Esophagus muscularis mucosa (tissue), 4 donors: Measurements from ENCODE around the gene C1S.

ENCODE experiments used
- EP300 ChIP-seq: sonication (generic); formaldehyde crosslinking; IDR thresholded peaks from one replicate; pipeline ENCODE4 v1.6.1; 2017; ENCODE audit warnings: antibody characterized with exemption
- POLR2A ChIP-seq: fragments of 450-650 bp; IDR thresholded peaks from one replicate; pipeline ENCODE4 v1.6.1; 2017; ENCODE audit warnings: antibody characterized with exemption, moderate library complexity, mild to moderate bottlenecking, low read depth
- TF ChIP-seq, protein P1 (sequence below), 3 experiments: fragments of 200-600 bp in 2 of 3; fragments of 450-650 bp in 1 of 3; sonication (generic) in 2 of 3; IDR thresholded peaks; one replicate each; pipeline ENCODE4 v1.5.1; 2017 to 2019; ENCODE audit warnings: antibody characterized with exemption in 3 of 3, mild to moderate bottlenecking in 2 of 3, moderate library complexity in 1 of 3

DNA sequence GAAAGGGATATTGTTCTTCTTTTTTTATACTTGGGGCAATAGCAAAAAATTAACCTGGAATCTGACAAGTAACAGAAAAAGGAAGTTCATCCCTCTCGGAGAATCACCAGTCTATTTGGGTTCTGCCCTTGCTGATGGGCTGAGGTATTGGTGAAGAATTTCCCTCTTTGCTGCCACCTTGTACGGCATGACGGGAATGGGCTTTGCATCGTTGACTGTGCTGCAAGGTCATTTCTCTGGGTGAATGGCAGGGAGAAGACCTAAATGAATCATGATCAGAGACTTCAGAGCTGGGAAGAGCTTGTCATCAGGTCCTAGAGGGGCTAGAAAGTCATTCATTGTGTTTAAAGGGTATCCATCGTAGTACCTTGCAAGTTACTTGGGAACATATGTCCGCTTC is 12.0 kb downstream of the C1S start:
- TF ChIP-seq EP300 (no peak), POLR2A (no peak)
- TF ChIP-seq, protein P1, sequence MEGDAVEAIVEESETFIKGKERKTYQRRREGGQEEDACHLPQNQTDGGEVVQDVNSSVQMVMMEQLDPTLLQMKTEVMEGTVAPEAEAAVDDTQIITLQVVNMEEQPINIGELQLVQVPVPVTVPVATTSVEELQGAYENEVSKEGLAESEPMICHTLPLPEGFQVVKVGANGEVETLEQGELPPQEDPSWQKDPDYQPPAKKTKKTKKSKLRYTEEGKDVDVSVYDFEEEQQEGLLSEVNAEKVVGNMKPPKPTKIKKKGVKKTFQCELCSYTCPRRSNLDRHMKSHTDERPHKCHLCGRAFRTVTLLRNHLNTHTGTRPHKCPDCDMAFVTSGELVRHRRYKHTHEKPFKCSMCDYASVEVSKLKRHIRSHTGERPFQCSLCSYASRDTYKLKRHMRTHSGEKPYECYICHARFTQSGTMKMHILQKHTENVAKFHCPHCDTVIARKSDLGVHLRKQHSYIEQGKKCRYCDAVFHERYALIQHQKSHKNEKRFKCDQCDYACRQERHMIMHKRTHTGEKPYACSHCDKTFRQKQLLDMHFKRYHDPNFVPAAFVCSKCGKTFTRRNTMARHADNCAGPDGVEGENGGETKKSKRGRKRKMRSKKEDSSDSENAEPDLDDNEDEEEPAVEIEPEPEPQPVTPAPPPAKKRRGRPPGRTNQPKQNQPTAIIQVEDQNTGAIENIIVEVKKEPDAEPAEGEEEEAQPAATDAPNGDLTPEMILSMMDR (IDR thresholded peaks at IDR 0.05) = no peak
